GM18861 (cell line): ENCODE data around the gene FOXC2.
A peak's percentile ranks its signal among the peaks of the same experiment; 100 is the strongest.

ENCODE experiments used
- ATAC-seq: cut with Tn5 transposase; IDR thresholded peaks from one replicate; pipeline ENCODE4 v1.9.1; 2021; ENCODE audit not compliant: unreplicated experiment

Gene FOXC2

DNA sequence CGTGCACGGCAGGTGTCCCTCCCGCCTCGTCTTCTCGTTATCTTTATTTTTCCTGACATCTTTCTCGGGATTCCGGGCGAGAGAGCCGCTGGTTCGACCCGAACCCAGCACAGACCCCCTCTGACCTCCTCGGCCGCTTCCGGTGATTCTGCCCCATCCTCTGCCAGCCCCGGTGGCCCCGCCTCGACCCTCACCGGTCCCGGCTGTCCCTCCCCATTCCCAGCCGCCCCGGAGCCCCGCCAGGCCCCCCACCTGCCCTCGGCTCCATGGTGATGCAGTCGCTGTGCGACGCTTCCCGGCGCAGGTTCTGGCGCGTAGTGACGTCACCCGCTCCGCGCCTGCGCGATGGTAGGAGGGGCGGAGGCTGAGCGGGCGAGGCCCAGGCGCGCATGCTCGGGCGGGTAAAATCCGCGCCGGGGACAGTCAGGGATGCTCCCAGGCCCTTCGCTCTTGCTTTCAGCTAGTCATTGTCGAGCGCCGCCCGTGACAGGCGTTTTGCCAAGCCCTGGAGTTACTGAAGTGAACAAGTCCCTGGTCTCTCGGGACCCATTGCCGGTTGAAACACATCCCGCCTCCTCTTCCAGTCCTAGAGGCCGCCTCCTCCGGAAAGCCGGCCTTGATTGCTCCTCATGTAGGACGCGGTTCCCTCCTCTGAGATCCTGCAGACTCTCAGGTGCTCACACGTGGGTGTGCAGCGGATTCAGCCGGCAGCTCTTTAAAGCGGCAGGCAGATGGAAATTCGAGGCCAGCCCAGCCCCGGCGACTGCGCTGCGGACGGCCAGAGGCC lies 11.5 kb upstream of the FOXC2 start, which contains the start of gene MTHFSD:
Gene MTHFSD (minus strand): TSS at position 319 of the 787 bp plus-strand sequence. CDS start 51 bp downstream, at position 268.
- peak; percentile 87 for ATAC-seq

DNA sequence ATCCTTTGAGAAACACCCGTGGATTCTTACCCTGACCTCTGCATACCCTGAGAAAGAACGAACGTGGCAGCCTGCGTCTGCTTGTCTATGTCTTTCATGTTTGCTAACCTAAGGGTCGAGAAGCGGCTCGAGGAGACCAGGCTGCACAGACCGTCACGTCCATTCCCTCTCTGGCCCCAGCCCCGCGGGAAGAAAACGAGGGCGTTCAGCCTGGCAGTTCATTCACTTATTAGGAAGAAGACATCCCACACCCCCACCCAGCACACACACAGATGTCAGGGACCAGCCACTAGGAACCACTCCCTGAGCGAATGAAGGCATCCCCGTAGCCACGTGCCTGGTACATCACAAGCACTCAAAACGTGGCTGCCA lies 10.9 kb upstream of the FOXC2 start:
- no peak for ATAC-seq

DNA sequence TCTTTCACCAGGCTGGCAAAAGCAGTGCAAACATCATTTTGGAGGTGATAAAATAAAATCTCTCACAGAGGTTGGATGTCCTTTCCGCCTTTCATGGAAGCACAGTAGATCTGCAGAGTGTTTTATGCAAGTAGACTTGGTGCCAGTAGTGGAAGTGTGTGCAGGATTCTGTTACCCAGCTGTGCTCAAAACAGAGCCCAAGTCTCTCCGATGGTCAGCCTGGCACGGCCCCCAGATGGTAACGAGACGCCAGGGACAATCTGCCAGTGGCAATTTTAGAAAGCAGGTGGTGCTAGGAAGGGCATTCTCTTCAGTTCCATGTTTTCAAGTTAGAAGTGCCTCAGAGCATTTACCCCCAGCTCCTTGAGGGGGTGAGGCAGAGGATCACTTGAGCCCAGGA lies 10.1 kb upstream of the FOXC2 start:
- ATAC-seq: no peak

DNA sequence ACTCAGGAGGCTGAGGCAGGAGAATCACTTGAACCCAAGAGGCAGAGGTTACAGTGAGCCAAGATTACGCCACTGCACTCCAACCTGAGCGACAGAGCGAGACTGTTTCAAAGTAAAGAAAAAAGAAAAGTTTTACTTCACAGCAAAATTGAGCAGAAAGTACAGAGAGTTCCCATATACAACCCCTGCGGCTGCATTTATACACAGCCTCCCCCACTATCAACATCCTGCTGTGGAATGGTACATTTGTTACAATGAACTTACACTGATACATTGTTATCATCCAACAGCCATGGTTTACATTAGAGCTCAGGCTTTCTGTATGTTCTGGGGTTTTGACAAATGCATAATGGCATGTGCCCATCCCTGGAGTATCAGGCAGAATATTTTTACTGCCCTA lies 9.0 kb upstream of the FOXC2 start:
- ATAC-seq: no peak

DNA sequence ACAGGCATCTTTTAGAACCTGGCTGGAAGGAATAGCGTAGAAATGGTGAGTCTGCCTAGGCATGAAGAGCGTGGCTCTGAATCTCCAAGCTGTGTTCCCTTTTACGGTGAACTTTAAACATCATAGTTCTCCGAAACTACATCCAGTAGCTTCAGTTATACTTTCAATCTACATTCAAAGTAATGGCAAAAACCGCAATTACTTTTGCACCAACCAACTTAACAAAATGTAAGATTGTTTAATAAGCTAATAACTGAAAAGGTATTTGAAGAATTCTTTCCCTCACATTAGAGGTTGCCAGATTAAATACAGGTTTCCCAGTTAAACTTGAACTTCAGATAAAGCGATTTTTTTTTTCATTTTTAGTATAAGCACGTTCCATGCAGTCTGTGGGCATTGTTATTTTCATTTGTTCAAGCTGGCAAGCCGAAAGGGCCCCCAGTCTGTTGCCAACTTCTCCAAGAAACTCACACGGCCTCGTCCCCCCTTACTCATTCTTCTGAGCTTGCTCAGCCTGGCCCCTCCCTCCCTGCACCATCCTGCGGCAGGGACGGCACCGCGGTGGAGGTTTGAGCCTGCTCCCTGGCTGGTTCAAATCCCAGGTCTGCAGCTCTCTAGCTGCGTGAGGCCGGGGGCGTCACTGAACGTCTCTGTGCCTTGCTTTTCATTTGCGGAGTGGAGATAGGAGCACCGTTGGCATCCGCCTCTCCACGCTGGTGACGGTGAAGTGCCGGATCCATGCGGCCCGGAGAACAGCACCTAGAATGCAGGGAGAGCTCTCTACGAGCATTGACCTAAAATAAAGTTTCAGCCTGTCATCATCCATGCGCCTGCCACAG lies 8.1 kb upstream of the FOXC2 start:
- no peak for ATAC-seq

DNA sequence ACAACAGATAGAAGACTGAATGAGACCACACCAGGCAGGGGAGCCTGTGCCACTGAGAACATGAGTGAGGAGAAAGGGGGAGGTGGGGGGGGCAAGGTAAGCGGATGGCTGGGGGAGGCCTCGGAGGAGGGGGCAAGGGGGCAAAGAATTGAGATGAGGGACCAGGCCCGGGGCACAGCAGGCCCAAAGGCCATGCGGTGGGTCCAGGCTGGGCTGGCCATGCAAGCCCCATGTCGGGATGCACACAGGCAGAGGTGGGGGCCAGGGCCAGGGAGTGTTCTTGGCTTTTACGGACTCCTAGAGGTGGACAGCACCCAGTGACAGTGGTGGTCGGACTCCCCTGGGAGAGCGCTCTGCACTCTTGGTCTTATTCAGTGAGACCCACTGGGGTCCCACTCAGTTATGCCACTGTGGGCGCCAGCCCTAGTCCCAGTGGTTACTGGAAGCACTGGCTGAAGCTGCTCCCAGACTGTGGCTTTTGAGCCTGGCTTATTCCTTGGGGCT lies 6.8 kb upstream of the FOXC2 start:
- ATAC-seq: no peak

DNA sequence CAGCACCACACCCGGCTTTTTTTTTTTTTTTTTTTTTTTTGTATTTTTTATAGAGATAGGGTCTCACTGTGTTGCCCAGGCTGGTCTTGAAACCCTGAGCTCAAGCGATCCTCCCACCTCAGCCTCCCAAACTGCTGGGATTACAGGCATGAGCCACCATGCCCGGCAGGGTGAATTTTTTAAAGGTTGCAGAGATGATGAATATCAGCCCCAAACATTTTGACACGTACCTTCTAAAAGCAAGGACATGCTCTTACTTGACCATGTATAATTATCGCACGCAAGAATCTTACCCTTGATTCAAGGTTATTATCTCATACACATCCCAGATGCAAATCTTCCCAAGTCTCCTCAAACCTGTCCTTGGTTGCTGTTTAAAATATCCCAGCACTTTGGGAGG lies 4.3 kb upstream of the FOXC2 start:
- no peak for ATAC-seq

DNA sequence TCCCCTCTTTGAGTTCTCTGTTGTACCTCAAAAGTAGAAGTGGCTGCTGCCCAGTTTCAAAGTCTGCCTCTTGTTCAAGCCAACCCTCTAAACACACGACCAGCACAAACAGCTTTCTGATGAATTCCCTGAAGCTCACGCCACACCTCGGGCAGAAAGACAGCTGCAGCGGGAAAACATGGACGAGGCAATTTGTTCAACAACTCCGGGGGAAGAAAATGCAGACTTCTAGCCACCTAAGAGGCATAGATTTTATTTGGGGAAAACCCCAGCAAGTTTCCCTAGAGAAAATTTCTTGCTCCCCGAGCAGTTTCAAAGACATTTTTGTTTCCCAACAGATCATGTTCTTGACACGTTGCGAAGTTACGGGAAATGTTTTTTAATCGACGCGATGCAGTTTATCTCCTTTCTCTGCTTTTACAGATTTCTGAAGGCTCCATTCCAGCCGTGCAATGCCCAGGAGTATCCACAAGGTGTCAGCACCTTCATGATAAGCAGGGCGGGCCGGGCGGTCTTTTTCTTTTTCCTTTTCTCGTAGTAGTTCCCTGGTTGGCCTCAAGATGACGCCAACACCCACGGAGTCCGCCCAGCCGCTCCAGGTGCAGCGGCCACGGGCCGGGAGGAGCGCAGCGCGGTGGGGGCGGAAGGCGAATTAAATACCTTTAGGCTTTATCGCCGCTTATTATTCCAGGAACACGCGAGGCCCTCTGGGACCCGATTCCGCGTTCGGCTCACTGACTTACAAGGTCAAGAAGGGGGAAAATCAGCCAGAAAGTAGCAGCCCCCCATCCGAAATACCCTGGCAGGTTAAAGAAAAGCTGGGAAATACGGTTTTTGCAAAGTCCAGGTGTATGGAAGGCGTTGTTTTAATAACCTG lies 2.9 kb upstream of the FOXC2 start:
- ATAC-seq: peak; percentile 51

DNA sequence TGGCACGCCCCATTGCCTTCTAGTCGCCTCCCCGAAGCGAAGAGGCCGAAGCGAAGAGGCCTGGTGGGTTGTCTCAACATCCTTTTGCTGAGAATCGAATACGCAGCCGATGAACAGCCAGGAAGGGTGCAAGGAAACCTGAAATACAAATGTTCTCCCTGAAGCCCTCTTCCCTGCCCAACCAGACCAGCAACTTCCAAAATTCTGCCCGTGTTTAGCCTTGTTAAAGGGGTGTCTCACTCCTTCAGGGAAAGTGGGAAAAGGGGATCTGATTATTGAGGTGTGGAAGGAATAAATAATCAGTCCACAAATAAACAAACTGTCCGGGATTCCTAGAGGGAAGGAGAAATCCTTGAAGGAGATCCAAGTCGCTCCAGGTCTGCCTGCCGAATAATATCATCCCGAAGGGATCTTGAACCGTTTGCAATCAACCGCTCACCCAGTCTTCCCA lies 1.4 kb upstream of the FOXC2 start:
- ATAC-seq: no peak

DNA sequence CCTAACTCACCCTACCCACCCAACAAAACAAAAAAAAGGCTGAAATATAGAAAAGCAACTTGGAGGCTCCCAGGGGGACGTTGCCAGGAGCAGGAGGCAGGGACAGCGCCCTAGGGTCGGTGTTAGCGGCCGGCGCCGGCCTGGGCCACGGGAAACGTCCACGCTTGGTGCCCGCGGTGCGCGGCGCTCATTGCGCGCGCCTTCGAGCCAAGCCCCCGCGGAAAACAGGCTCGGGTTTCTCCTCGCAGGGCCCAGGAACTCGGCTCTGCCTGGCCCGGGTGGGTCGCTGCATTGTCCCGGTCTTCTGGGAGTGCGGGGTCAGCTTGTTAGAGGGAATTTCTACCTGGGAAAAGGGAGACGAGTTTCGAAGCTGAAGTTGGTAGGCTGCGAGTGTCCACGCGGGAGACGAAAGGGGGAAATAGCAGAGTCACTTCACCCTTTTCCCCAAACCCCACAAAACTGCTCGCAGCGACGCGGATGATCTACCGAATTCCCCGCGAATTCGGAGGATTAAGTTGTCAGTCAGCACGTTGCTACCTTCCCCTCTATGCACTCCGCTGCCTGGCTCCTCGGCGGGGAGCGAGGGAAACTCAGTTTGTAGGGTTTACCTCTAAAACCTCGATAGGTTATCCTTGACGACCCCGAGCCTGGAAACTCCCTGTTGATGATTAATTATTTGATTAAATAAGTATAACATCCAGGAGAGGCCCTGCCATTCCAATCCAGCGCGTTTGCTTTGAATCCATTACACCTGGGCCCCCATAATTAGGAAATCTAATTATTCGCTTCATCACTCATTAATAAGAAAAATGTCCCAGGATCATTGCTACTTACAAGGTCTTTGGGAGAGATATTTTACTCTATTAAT lies 751 bp upstream of the FOXC2 start:
- no peak for ATAC-seq

DNA sequence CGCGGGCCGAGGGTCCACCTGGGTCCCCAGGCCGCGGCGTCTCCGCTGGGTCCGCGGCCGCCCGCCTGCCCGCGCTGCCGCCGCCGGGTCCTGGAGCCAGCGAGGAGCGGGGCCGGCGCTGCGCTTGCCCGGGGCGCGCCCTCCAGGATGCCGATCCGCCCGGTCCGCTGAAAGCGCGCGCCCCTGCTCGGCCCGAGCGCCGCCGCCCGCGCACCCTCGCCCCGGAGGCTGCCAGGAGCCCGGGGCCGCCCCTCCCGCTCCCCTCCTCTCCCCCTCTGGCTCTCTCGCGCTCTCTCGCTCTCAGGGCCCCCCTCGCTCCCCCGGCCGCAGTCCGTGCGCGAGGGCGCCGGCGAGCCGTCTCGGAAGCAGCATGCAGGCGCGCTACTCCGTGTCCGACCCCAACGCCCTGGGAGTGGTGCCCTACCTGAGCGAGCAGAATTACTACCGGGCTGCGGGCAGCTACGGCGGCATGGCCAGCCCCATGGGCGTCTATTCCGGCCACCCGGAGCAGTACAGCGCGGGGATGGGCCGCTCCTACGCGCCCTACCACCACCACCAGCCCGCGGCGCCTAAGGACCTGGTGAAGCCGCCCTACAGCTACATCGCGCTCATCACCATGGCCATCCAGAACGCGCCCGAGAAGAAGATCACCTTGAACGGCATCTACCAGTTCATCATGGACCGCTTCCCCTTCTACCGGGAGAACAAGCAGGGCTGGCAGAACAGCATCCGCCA lies 504 bp downstream of the FOXC2 start:
- no peak for ATAC-seq

DNA sequence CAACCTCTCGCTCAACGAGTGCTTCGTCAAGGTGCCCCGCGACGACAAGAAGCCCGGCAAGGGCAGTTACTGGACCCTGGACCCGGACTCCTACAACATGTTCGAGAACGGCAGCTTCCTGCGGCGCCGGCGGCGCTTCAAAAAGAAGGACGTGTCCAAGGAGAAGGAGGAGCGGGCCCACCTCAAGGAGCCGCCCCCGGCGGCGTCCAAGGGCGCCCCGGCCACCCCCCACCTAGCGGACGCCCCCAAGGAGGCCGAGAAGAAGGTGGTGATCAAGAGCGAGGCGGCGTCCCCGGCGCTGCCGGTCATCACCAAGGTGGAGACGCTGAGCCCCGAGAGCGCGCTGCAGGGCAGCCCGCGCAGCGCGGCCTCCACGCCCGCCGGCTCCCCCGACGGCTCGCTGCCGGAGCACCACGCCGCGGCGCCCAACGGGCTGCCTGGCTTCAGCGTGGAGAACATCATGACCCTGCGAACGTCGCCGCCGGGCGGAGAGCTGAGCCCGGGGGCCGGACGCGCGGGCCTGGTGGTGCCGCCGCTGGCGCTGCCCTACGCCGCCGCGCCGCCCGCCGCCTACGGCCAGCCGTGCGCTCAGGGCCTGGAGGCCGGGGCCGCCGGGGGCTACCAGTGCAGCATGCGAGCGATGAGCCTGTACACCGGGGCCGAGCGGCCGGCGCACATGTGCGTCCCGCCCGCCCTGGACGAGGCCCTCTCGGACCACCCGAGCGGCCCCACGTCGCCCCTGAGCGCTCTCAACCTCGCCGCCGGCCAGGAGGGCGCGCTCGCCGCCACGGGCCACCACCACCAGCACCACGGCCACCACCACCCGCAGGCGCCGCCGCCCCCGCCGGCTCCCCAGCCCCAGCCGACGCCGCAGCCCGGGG lies 1.3 kb downstream of the FOXC2 start:
- ATAC-seq: no peak

DNA sequence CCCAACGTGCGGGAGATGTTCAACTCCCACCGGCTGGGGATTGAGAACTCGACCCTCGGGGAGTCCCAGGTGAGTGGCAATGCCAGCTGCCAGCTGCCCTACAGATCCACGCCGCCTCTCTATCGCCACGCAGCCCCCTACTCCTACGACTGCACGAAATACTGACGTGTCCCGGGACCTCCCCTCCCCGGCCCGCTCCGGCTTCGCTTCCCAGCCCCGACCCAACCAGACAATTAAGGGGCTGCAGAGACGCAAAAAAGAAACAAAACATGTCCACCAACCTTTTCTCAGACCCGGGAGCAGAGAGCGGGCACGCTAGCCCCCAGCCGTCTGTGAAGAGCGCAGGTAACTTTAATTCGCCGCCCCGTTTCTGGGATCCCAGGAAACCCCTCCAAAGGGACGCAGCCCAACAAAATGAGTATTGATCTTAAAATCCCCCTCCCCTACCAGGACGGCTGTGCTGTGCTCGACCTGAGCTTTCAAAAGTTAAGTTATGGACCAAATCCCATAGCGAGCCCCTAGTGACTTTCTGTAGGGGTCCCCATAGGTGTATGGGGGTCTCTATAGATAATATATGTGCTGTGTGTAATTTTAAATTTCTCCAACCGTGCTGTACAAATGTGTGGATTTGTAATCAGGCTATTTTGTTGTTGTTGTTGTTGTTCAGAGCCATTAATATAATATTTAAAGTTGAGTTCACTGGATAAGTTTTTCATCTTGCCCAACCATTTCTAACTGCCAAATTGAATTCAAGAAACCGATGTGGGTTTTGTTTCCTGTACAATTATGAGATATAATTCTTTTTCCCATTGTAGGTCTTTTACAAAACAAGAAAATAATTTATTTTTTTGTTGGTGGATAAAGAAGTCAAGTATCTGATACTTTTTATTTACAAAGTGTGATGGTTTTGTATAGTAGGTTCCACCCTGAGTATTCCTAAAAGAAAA lies 2.3 kb downstream of the FOXC2 start:
- no peak for ATAC-seq

DNA sequence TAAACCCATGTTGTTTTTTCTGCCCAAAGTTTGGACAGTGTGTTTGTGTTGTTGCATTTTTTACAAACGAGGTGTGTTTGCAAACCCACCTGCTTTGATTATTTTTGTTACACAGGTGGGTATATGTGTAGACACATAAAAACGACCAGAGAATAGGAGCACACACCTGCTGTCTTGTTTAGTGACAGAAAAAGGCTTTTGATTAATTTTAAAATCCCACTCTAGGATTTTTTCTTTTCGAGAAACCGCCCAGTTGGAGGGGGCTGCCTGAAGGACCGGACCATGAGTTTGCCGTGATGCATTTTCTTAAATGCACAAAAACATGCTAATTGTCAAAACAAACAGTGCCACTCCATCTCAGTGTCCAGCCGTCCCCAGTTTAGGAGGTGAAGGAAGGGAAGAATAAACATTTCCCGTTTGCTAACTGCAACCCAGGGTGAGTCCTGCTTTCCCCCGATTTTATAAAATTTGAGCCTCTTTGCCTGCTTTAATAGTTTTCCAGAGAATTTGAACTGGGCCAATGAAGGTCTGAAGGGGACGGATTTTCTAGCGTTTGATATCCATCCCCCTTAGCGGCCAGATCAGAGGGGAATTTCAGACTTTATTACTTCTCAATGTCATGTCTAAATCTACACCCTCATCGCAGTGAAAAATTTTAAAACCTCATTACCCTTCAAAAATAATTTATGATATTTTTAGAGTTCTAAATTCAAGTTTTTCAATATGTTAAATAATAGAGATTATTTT lies 3.2 kb downstream of the FOXC2 start:
- no peak for ATAC-seq

DNA sequence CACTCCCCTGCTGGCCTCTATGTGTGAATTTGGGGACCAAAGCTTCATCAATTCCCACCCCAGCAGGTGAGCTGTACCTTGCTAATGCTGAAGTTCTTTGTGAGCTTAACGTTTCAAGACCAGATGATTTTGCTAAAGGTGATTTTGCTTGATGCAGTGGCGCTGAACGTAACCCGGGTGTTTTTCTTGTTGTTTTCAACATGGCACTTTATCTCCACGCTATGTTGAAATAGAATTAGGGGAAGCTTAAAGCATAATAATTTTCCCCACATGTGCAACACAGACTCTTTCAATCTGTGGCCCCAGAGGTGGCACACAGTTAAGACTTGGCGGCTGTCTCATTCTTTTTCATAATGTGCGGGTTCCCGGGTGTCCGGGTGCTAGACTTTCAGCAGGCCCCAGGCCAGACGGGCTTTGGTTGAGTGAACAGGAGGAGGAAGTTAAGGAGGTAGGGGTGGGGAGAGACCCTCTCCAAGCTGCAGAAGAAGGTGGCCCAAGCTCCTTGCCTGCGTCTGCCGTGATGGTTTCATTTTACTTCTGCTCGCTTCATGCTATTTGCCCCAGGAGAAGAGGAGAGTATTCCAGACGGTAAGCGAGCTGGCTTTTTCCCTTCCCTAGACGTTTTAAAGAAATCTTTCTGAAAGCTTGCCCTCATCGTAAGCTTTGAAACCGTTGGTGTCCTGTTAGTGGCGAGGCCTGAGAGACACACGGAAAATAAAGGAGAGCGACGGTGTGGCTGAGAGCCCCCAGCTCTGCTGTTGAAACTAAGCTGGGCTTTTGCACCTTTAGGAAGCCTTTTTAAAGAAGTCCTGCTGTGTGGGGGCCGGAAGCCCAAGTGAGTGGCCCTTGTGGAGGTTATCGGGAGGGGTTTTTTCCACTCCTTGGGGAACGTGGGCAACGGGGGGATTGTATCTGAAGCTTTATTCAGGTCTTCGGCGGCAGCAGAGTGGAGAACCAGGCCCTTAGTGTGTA lies 4.2 kb downstream of the FOXC2 start:
- no peak for ATAC-seq
